Kidney epithelial cell (primary cell): Measurements from ENCODE around the gene GLTPD2. TPM values are rescaled to one million over a fixed set of nuclear protein-coding genes. Genes with fewer than 3 reads are reported as not detected.

ENCODE experiments used
- DNase-seq: peaks from one replicate; pipeline ENCODE4 v3.0.0-alpha.2; 2010; ENCODE audit warnings: low read depth
- H3K27me3 ChIP-seq: 2 replicates; pipeline ENCODE4 v1.6.0; 2011; ENCODE audit warnings: low read length; ENCODE audit not compliant: control insufficient read depth, insufficient read depth
- H3K36me3 ChIP-seq: 2 replicates; pipeline ENCODE4 v1.5.1; 2011; ENCODE audit warnings: low read length; ENCODE audit not compliant: control insufficient read depth, insufficient read depth
- H3K4me3 ChIP-seq: 2 replicates; pipeline ENCODE4 v1.5.1; 2011; ENCODE audit warnings: low read depth, mild to moderate bottlenecking, control low read depth, low read length
- CTCF ChIP-seq: IDR thresholded peaks from 2 replicates; pipeline ENCODE4 v1.5.1; 2011; ENCODE audit warnings: mild to moderate bottlenecking, moderate library complexity, low read length, control low read depth, inconsistent platforms; ENCODE audit not compliant: insufficient read depth, poor library complexity, severe bottlenecking
- total RNA-seq: library from RNA; depleted of rRNA; stranded (reverse); fragments of >200 nt; gene quantifications from 2 replicates; pipeline ENCODE4 v1.2.3, GENCODE V29; 2015

GLTPD2 gene
- total RNA-seq, 1 donor from 2014 or later: not detected

GRCh38 chr17:4838309-4838785 is 49.6 kb downstream of the GLTPD2 start:
- no peaks in the 10 kb centered on the region for H3K27me3 ChIP-seq
- no peaks in the 10 kb centered on the region for H3K36me3 ChIP-seq
- TF ChIP-seq CTCF: no peak
- no peak for DNase-seq
- no peak overlapping the region for H3K4me3 ChIP-seq

- Histone ChIP-seq H3K27me3 (no peaks in the 10 kb centered on the region), H3K4me3 (no peak overlapping the region), H3K36me3 (no peaks in the 10 kb centered on the region)
- DNase-seq: no peak
- TF ChIP-seq CTCF: no peak
These were observed 50.5 kb downstream of the GLTPD2 start for GRCh38 chr17:4839221-4839620.

Other genes with a start within 250 kb of the GLTPD2 start
- gene MYBBP1A, start 233.6 kb upstream of the GLTPD2 start, total RNA-seq: 92.0 and 103 TPM in 2 replicates
- 0.07 and 0.38 TPM in 2 replicates for gene GGT6, start 228.4 kb upstream of the GLTPD2 start, total RNA-seq
- gene SMTNL2, start 204.4 kb upstream of the GLTPD2 start, total RNA-seq: 0.14 and 0.46 TPM in 2 replicates
- gene ALOX15, start 147.3 kb upstream of the GLTPD2 start, total RNA-seq: not detected in 2 replicates
- gene PELP1, start 84.8 kb upstream of the GLTPD2 start, total RNA-seq: 33.8 and 46.2 TPM in 2 replicates
- gene ARRB2, start 78.3 kb upstream of the GLTPD2 start, total RNA-seq: 5.8 and 6.8 TPM in 2 replicates
- 19.1 and 23.6 TPM in 2 replicates for gene MED11, start 57.5 kb upstream of the GLTPD2 start, total RNA-seq
- 1.4 and 2.9 TPM in 2 replicates for gene ZMYND15, start 49.1 kb upstream of the GLTPD2 start, total RNA-seq
- gene CXCL16, start 49.0 kb upstream of the GLTPD2 start, total RNA-seq: 96.1 and 106 TPM in 2 replicates
- not detected in 2 replicates for gene TM4SF5, start 17.1 kb upstream of the GLTPD2 start, total RNA-seq
- gene VMO1, start 2.6 kb upstream of the GLTPD2 start, total RNA-seq: not detected in 2 replicates
- 208 and 257 TPM in 2 replicates for gene PSMB6, start 7.2 kb downstream of the GLTPD2 start, total RNA-seq
- 17.4 and 28.6 TPM in 2 replicates for gene PLD2, start 18.2 kb downstream of the GLTPD2 start, total RNA-seq
- gene MINK1, start 44.4 kb downstream of the GLTPD2 start, total RNA-seq: 36.1 and 38.3 TPM in 2 replicates
- gene C17orf107, start 110.6 kb downstream of the GLTPD2 start, total RNA-seq: 2.3 and 4.4 TPM in 2 replicates
- gene CHRNE, start 114.1 kb downstream of the GLTPD2 start, total RNA-seq: 2.0 and 2.7 TPM in 2 replicates
- not detected in 2 replicates for gene GP1BA, start 143.3 kb downstream of the GLTPD2 start, total RNA-seq
- gene SLC25A11, start 151.1 kb downstream of the GLTPD2 start, total RNA-seq: 37.2 and 44.7 TPM in 2 replicates
- gene RNF167, start 151.3 kb downstream of the GLTPD2 start, total RNA-seq: 44.1 and 66.0 TPM in 2 replicates
- gene PFN1, start 159.6 kb downstream of the GLTPD2 start, total RNA-seq: 1,484 and 2,015 TPM in 2 replicates
- 3.5 and 5.8 TPM in 2 replicates for gene ENO3, start 162.2 kb downstream of the GLTPD2 start, total RNA-seq
- 74.6 and 88.7 TPM in 2 replicates for gene SPAG7, start 178.9 kb downstream of the GLTPD2 start, total RNA-seq
- gene CAMTA2, start 198.7 kb downstream of the GLTPD2 start, total RNA-seq: 47.7 and 50.7 TPM in 2 replicates
- gene INCA1, start 208.6 kb downstream of the GLTPD2 start, total RNA-seq: 0.41 and 2.2 TPM in 2 replicates
- 87.1 and 97.6 TPM in 2 replicates for gene KIF1C, start 209.0 kb downstream of the GLTPD2 start, total RNA-seq
- 0.17 and 0.62 TPM in 2 replicates for gene SLC52A1, start 246.5 kb downstream of the GLTPD2 start, total RNA-seq